KBM-7 (cell line): Measurements from ENCODE around the gene B3GNT9.

Source experiments
- DNase-seq: peaks from one replicate; pipeline ENCODE4 v3.0.0-alpha.2; 2015
- in situ Hi-C: fragments of 300-500 bp; cut with MboI; formaldehyde crosslinking; loops from 2 replicates; pipeline ENCODE4 v1.14.3; 2020; ENCODE audit warnings: low sequenced_read_pairs, low pct_unique_long_range_greater_than_20kb, mixed read lengths

The B3GNT9 gene

GRCh38 chr16:67157106-67157748, 6.4 kb upstream of the B3GNT9 start:
- in situ Hi-C loops: no loop called here
- no peak for DNase-seq

GRCh38 chr16:67156143-67156844, 5.5 kb upstream of the B3GNT9 start:
- no peak for DNase-seq
- in situ Hi-C loops: no loop called here

- DNase-seq: peak; percentile 73
- in situ Hi-C loops: no loop called here
Observed at GRCh38 chr16:67155295-67156142, 4.7 kb upstream of the B3GNT9 start.

- no peak for DNase-seq
- in situ Hi-C loops: no loop called here
Observed at GRCh38 chr16:67154578-67155294, 3.9 kb upstream of the B3GNT9 start.

- in situ Hi-C loops: no loop called here
- DNase-seq: no peak
Observed at GRCh38 chr16:67151431-67152097, 766 bp upstream of the B3GNT9 start.

- in situ Hi-C loops: no loop called here
Observed at GRCh38 chr16:67150047-67150832, 558 bp downstream of the B3GNT9 start.

GRCh38 chr16:67149276-67150046, 1.3 kb downstream of the B3GNT9 start:
- in situ Hi-C loops: no loop called here
- no peak for DNase-seq

More at GRCh38 chr16:67150047-67150832, 558 bp downstream of the B3GNT9 start:
- no peak for DNase-seq

- in situ Hi-C loops: no loop called here
Observed at GRCh38 chr16:67148656-67149275, 2.0 kb downstream of the B3GNT9 start.

GRCh38 chr16:67148221-67148620, 2.6 kb downstream of the B3GNT9 start:
- in situ Hi-C loops: no loop called here
- DNase-seq: no peak

More at GRCh38 chr16:67148656-67149275, 2.0 kb downstream of the B3GNT9 start:
- DNase-seq: no peak

- in situ Hi-C loops: no loop called here
- DNase-seq: no peak
Observed at GRCh38 chr16:67147437-67148140, 3.2 kb downstream of the B3GNT9 start.

- in situ Hi-C loops: no loop called here
- DNase-seq: no peak
Observed at GRCh38 chr16:67146523-67147357, 4.1 kb downstream of the B3GNT9 start.

- in situ Hi-C loops: no loop called here
Observed at GRCh38 chr16:67145746-67146145, 5.1 kb downstream of the B3GNT9 start.

GRCh38 chr16:67144943-67145342, 5.9 kb downstream of the B3GNT9 start:
- in situ Hi-C loops: no loop called here
- no peak for DNase-seq

More at GRCh38 chr16:67145746-67146145, 5.1 kb downstream of the B3GNT9 start:
- DNase-seq: no peak

GRCh38 chr16:67142342-67142741, 8.5 kb downstream of the B3GNT9 start:
- in situ Hi-C loops: no loop called here
- DNase-seq: no peak

GRCh38 chr16:67141391-67141790, 9.4 kb downstream of the B3GNT9 start:
- in situ Hi-C loops: no loop called here
- no peak for DNase-seq

- in situ Hi-C loops: no loop called here
Observed at GRCh38 chr16:67137605-67138004, 13.2 kb downstream of the B3GNT9 start.

More at GRCh38 chr16:67137605-67138004, 13.2 kb downstream of the B3GNT9 start:
- no peak for DNase-seq
